ENCODE data around the gene CETP.

DNA sequence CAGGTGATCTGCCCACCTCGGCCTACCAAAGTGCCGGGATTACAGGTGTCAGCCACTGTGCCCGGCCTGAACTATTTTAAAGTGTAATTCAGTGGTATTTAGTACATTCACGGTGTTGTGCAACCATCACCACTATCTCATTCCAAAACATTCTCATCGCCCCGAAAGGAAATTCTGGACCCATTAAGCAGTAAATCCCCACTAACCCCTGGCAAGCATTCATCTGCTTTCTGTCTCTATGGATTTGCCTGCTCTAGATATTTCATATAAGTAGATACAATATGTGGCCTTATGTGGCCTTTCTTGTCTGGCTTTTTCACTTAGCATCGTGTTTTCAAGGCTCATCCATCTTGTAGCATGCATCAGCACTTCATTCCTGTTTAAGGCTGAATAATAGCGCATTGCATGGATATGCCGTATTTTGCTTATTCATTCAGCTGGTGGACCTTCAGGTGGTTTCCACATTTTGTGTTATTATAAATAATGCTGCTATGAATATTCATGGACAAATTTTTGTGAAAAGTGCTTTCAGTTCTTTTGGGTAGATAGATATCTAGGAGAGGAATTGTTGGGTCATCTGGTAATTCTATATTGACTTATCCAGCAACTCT, 38.2 kb upstream of the CETP start:
- TF ChIP-seq POLR2AphosphoS5 (IDR thresholded peaks at IDR 0.05) = no peak
- no peak for TF ChIP-seq CTCF (IDR thresholded peaks at IDR 0.05)
- TF ChIP-seq POLR2A (IDR thresholded peaks at IDR 0.05; ENCODE audit: low read depth) = no peak
- TF ChIP-seq EP300 (IDR thresholded peaks at IDR 0.05) = no peak
